KMS-11 (cell line): Measurements from ENCODE around the gene APOBEC3H.

Experiments used
- H2AFZ ChIP-seq: fragments of 200-600 bp; sonication (generic); 2 replicates; pipeline ENCODE4 v1.6.1; 2016; ENCODE audit warnings: antibody characterized with exemption, mixed run types, low read depth
- H3K27ac ChIP-seq: fragments of 200-600 bp; sonication (generic); 2 replicates; pipeline ENCODE4 v1.6.1; 2016; ENCODE audit warnings: mild to moderate bottlenecking, mixed run types
- H3K27me3 ChIP-seq: fragments of 200-600 bp; sonication (generic); 2 replicates; pipeline ENCODE4 v1.6.1; 2017; ENCODE audit warnings: mild to moderate bottlenecking, low read depth, mixed run types, moderate library complexity; ENCODE audit not compliant: insufficient read depth
- H3K36me3 ChIP-seq: fragments of 200-600 bp; sonication (generic); 2 replicates; pipeline ENCODE4 v1.6.1; 2017; ENCODE audit warnings: mild to moderate bottlenecking, mixed run types; ENCODE audit not compliant: insufficient read depth
- H3K4me1 ChIP-seq: fragments of 200-600 bp; sonication (generic); 2 replicates; pipeline ENCODE4 v1.6.1; 2016; ENCODE audit warnings: mild to moderate bottlenecking, low read depth, mixed run types; ENCODE audit not compliant: poor library complexity, severe bottlenecking
- H3K4me2 ChIP-seq: fragments of 200-600 bp; sonication (generic); 2 replicates; pipeline ENCODE4 v1.7.0; 2016; ENCODE audit warnings: mild to moderate bottlenecking, mixed run types
- H3K4me3 ChIP-seq: fragments of 200-600 bp; sonication (generic); IDR thresholded peaks from 2 replicates; pipeline ENCODE4 v1.6.1; 2017; ENCODE audit warnings: low read depth, low read length, mixed read lengths; ENCODE audit not compliant: insufficient read depth
- H3K79me2 ChIP-seq: fragments of 200-600 bp; sonication (generic); 2 replicates; pipeline ENCODE4 v1.6.1; 2016; ENCODE audit warnings: low read depth, mixed run types; ENCODE audit not compliant: insufficient read depth
- H3K9ac ChIP-seq: fragments of 200-600 bp; sonication (generic); 2 replicates; pipeline ENCODE4 v1.6.1; 2016; ENCODE audit warnings: mild to moderate bottlenecking, mixed run types
- H4K20me1 ChIP-seq: fragments of 200-600 bp; sonication (generic); 2 replicates; pipeline ENCODE4 v1.6.1; 2016; ENCODE audit warnings: mild to moderate bottlenecking, mixed run types; ENCODE audit not compliant: insufficient read depth
- CTCF ChIP-seq: fragments of 200-600 bp; sonication (generic); conservative IDR thresholded peaks from 2 replicates; pipeline ENCODE4 v1.6.1; 2017; ENCODE audit warnings: low read depth, mild to moderate bottlenecking, antibody characterized with exemption, low read length, moderate library complexity, mixed read lengths

APOBEC3H gene

DNA sequence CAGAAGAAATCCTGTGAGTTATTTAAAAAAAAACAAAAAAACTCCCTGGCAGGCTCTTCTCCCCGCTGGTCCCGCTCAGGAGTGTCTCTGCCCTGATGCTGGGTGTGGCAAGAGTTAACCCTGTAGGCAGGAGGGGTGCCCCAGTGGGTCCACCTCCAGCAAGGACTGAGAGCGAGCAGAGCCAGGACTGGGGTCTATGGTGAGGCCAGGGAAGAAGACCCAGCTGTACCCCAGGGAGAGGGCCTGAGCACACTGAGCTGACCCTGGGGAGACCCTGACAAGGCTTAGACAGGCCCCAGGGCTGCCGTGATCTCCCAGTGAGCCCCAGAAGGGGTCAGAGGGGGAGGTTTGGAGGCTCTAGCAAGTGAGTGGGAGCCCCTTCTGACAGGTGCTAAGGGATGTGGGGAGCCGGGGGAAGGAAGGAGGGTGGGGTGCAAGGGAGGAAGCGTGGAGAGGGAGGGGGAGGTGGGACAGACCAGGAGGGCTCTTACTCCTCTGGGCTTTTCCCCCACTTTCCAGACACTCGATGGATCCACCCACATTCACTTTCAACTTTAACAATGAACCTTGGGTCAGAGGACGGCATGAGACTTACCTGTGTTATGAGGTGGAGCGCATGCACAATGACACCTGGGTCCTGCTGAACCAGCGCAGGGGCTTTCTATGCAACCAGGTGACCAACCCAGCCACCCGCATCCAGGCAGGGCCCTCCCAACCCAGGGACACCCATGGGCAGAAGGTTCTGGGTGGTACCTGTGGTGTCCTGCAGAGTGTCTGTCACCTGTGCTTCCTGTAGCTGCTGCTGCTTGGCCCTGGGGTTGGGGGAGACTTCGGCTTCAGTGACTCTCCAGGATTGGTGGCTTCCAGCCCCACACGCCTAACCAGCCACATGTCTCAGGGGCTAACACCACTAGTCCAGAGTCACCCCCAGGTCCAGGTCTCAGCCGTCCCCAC lies 13.6 kb upstream of the APOBEC3H start:
- Histone ChIP-seq H3K27me3 (no peaks in the 10 kb centered on the region), H3K4me3 (no peak overlapping the region), H4K20me1 (no peaks in the 10 kb centered on the region), H3K9ac (no peak overlapping the region), H3K27ac (no peak overlapping the region), H3K36me3 (no peaks in the 10 kb centered on the region), H3K4me2 (no peak overlapping the region), H3K79me2 (no peaks in the 10 kb centered on the region), H3K4me1 (no peaks in the 10 kb centered on the region), H2AFZ (no peak overlapping the region)
- no peak for TF ChIP-seq CTCF

DNA sequence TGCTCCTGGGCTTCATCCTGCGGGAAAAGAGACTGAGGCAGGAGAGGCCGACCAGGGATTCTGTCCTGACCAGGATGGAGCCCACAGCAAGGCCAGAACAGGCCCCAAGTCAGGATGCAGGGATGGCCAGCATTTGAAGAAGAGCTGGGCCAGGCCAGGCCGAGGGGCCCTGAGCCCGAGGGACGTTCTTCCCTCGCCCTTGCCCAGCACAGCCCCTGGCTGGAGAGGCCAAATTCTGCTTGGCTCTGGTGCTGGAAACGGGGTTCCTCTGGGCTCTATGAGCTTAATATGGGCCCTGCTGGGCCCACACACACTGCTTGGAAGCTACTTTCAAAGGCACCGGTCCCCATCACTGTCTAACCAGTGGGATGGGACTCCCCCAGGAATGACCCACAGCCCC lies 12.4 kb upstream of the APOBEC3H start:
- no peaks in the 10 kb centered on the region for H3K27me3 ChIP-seq
- H2AFZ ChIP-seq = no peak overlapping the region
- H3K4me2 ChIP-seq = no peak overlapping the region
- TF ChIP-seq CTCF = no peak
- H3K4me3 ChIP-seq = no peak overlapping the region
- no peaks in the 10 kb centered on the region for H3K79me2 ChIP-seq
- no peaks in the 10 kb centered on the region for H3K36me3 ChIP-seq
- no peak overlapping the region for H3K9ac ChIP-seq
- H3K4me1 ChIP-seq = no peaks in the 10 kb centered on the region
- no peak overlapping the region for H3K27ac ChIP-seq
- no peaks in the 10 kb centered on the region for H4K20me1 ChIP-seq

DNA sequence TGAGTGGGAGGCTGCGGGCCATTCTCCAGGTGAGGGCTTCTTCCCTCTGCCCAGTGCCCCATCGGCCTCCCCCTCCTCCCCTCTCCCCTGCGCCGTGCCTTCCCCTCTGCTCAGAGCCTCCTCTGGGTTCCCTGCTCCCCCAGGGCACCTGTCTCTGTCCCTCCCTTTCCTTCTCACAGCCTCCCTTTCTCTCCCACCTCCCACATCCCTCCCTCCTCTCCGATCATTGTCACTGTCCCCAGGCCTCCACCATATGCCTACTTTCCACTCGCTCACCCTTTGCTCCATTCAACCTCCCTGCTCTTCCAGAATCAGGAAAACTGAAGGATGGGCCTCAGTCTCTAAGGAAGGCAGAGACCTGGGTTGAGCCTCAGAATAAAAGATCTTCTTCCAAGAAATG lies 9.9 kb upstream of the APOBEC3H start:
- H3K79me2 ChIP-seq = no peaks in the 10 kb centered on the region
- H2AFZ ChIP-seq = no peak overlapping the region
- H3K4me3 ChIP-seq = no peak overlapping the region
- no peaks in the 10 kb centered on the region for H3K36me3 ChIP-seq
- peaks cover 8% of the 10 kb centered on the region for H3K4me1 ChIP-seq
- no peak overlapping the region for H3K9ac ChIP-seq
- H3K27ac ChIP-seq = no peak overlapping the region
- TF ChIP-seq CTCF = no peak
- H4K20me1 ChIP-seq = no peaks in the 10 kb centered on the region
- H3K27me3 ChIP-seq = no peaks in the 10 kb centered on the region
- H3K4me2 ChIP-seq = no peak overlapping the region

DNA sequence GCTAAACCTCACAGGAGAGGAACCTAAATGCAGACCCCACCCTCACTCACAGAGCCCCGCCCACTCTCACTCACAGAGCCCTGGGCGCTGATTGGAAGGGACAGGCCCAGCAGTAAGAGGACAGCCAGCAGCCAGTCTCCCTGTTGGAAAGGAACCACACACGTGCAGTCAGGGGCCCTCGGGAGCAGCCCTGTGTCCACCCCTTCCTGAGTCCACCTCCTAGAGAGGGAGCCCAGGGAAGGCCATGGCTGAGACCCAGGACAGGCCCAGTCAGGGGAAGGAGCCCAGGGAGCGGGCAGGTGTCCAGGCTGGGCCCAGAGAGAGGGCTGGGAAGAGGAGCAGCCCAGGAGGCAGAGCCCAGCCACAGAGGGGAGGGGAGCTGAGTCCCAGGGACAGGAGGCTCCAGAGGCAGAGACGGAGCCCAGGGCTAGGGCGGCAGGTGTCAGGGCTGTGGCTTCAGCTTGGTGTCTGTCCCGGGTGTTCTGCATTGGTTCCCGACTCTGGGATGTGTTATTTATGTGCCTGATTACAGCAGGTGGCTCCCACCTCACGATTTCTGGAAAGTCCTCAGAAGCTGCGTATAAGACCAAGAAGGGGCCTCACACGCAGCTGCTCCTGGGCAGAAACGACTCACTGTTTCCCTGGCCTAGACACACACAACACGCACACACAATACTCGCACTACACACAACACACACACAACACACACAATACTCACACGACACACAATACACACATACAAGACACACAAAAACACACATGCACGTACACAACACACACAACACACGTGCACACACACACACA lies 9.0 kb upstream of the APOBEC3H start:
- H3K4me1 ChIP-seq = peaks cover 18% of the 10 kb centered on the region
- H3K4me2 ChIP-seq = no peak overlapping the region
- no peak for TF ChIP-seq CTCF
- no peak overlapping the region for H3K9ac ChIP-seq
- no peak overlapping the region for H3K4me3 ChIP-seq
- H3K27me3 ChIP-seq = no peaks in the 10 kb centered on the region
- H2AFZ ChIP-seq = no peak overlapping the region
- H3K36me3 ChIP-seq = no peaks in the 10 kb centered on the region
- no peak overlapping the region for H3K27ac ChIP-seq
- no peaks in the 10 kb centered on the region for H3K79me2 ChIP-seq
- no peaks in the 10 kb centered on the region for H4K20me1 ChIP-seq
